Measurements from ENCODE around the gene NDUFA6.
A peak's percentile ranks its signal among the peaks of the same experiment; 100 is the strongest.

The NDUFA6 gene

GRCh38 chr22:42079319-42080251 is 11.0 kb downstream of the NDUFA6 start, which contains the start of gene SMDT1:
TSS of gene SMDT1 (plus strand) at chr22:42079700. CDS start at chr22:42079769, 69 bp downstream.
- no peaks in the 10 kb centered on the region for H3K9me2 ChIP-seq (replicated peaks; ENCODE audit: insufficient read depth, low read length)
- DNase-seq, result peak; percentile 99
- peak within 1 kb of the TSS; percentile 92 for H3K4me2 ChIP-seq (ENCODE audit: low read depth, low read length)
- H3K36me3 ChIP-seq (replicated peaks; ENCODE audit: insufficient read depth, low read length), result no peaks in the 10 kb centered on the region
- peak within 1 kb of the TSS; percentile 94 for H3K4me3 ChIP-seq (ENCODE audit: low read length)
- peaks cover 19% of the 10 kb centered on the region for H3F3A ChIP-seq (ENCODE audit: insufficient read depth, low read length)
- H2AFZ ChIP-seq (ENCODE audit: low read length), result peak within 1 kb of the TSS; percentile 91
- peaks cover 7% of the 10 kb centered on the region for H3K4me1 ChIP-seq (ENCODE audit: low read length)
- H4K20me1 ChIP-seq (ENCODE audit: insufficient read depth, low read length), result no peaks in the 10 kb centered on the region
- peaks cover 43% of the 10 kb centered on the region for H3K79me2 ChIP-seq (ENCODE audit: low read length)
- no peaks in the 10 kb centered on the region for H3K9me3 ChIP-seq (replicated peaks; ENCODE audit: insufficient read depth, low read length)
- peak within 1 kb of the TSS; percentile 84 for H3K27ac ChIP-seq (ENCODE audit: low read length)
- H3K9ac ChIP-seq (ENCODE audit: low read length), result peak within 1 kb of the TSS; percentile 94
- TF ChIP-seq EZH2phosphoT487 (IDR thresholded peaks at IDR 0.05; ENCODE audit: low read length), result no peak
- TF ChIP-seq EZH2 (optimal IDR thresholded peaks at IDR 0.05; ENCODE audit: low read depth, low read length), result no peak
- no peak for TF ChIP-seq CTCF (IDR thresholded peaks at IDR 0.05; ENCODE audit: low read length)
- H3K27me3 ChIP-seq (replicated peaks; ENCODE audit: insufficient read depth, low read length), result no peaks in the 10 kb centered on the region

GRCh38 chr22:42078469-42079318 is 11.9 kb downstream of the NDUFA6 start:
- H3K9me2 ChIP-seq (replicated peaks; ENCODE audit: insufficient read depth, low read length), result no peaks in the 10 kb centered on the region
- H3K79me2 ChIP-seq (ENCODE audit: low read length), result peaks cover 36% of the 10 kb centered on the region
- H3K4me3 ChIP-seq (ENCODE audit: low read length), result peak overlapping the region; percentile 94
- H3K4me2 ChIP-seq (ENCODE audit: low read depth, low read length), result peak overlapping the region; percentile 92
- peaks cover 7% of the 10 kb centered on the region for H3K4me1 ChIP-seq (ENCODE audit: low read length)
- H3K27ac ChIP-seq (ENCODE audit: low read length), result peak overlapping the region; percentile 84; the same call in 1 of the 2 replicates
- H3K36me3 ChIP-seq (replicated peaks; ENCODE audit: insufficient read depth, low read length), result no peaks in the 10 kb centered on the region
- peak overlapping the region; percentile 94 for H3K9ac ChIP-seq (ENCODE audit: low read length)
- no peaks in the 10 kb centered on the region for H3K9me3 ChIP-seq (replicated peaks; ENCODE audit: insufficient read depth, low read length)
- H4K20me1 ChIP-seq (ENCODE audit: insufficient read depth, low read length), result no peaks in the 10 kb centered on the region
- H3K27me3 ChIP-seq (replicated peaks; ENCODE audit: insufficient read depth, low read length), result no peaks in the 10 kb centered on the region
- no peak for TF ChIP-seq EZH2 (optimal IDR thresholded peaks at IDR 0.05; ENCODE audit: low read depth, low read length)
- no peak for TF ChIP-seq EZH2phosphoT487 (IDR thresholded peaks at IDR 0.05; ENCODE audit: low read length)
- TF ChIP-seq CTCF (IDR thresholded peaks at IDR 0.05; ENCODE audit: low read length), result no peak
- H2AFZ ChIP-seq (ENCODE audit: low read length), result peak overlapping the region; percentile 91
- DNase-seq, result no peak
- peaks cover 18% of the 10 kb centered on the region for H3F3A ChIP-seq (ENCODE audit: insufficient read depth, low read length)

GRCh38 chr22:42077486-42078125 is 13.0 kb downstream of the NDUFA6 start:
- TF ChIP-seq EZH2phosphoT487 (IDR thresholded peaks at IDR 0.05; ENCODE audit: low read length) (no peak), EZH2 (optimal IDR thresholded peaks at IDR 0.05; ENCODE audit: low read depth, low read length) (no peak)
- Histone ChIP-seq H3K4me1 (ENCODE audit: low read length) (peaks cover 7% of the 10 kb centered on the region), H4K20me1 (ENCODE audit: insufficient read depth, low read length) (no peaks in the 10 kb centered on the region), H3K9ac (ENCODE audit: low read length) (no peak overlapping the region), H2AFZ (ENCODE audit: low read length) (no peak overlapping the region), H3K4me2 (ENCODE audit: low read depth, low read length) (no peak overlapping the region), H3K79me2 (ENCODE audit: low read length) (peaks cover 25% of the 10 kb centered on the region), H3K4me3 (ENCODE audit: low read length) (no peak overlapping the region), H3K9me3 (replicated peaks; ENCODE audit: insufficient read depth, low read length) (no peaks in the 10 kb centered on the region), H3K27ac (ENCODE audit: low read length) (no peak overlapping the region), H3K27me3 (replicated peaks; ENCODE audit: insufficient read depth, low read length) (no peaks in the 10 kb centered on the region), H3K9me2 (replicated peaks; ENCODE audit: insufficient read depth, low read length) (no peaks in the 10 kb centered on the region), H3K36me3 (replicated peaks; ENCODE audit: insufficient read depth, low read length) (no peaks in the 10 kb centered on the region), H3F3A (ENCODE audit: insufficient read depth, low read length) (0 out of 2 replicates have a peak, but pooled peaks cover 13% of the 10 kb centered on the region)
- DNase-seq, result no peak

Measured in MM.1S (cell line).